GM18520 (cell line): ENCODE measurements around the gene DUSP12.
"Not testable (repeated sequence)": the region's sequence is repeated elsewhere in the genome, so short reads cannot be mapped to it uniquely, and the experiment has no call there.

ENCODE experiments used
- ATAC-seq: cut with Tn5 transposase; IDR thresholded peaks from one replicate; pipeline ENCODE4 v1.9.1; 2021; ENCODE audit not compliant: unreplicated experiment

The DUSP12 gene

DNA sequence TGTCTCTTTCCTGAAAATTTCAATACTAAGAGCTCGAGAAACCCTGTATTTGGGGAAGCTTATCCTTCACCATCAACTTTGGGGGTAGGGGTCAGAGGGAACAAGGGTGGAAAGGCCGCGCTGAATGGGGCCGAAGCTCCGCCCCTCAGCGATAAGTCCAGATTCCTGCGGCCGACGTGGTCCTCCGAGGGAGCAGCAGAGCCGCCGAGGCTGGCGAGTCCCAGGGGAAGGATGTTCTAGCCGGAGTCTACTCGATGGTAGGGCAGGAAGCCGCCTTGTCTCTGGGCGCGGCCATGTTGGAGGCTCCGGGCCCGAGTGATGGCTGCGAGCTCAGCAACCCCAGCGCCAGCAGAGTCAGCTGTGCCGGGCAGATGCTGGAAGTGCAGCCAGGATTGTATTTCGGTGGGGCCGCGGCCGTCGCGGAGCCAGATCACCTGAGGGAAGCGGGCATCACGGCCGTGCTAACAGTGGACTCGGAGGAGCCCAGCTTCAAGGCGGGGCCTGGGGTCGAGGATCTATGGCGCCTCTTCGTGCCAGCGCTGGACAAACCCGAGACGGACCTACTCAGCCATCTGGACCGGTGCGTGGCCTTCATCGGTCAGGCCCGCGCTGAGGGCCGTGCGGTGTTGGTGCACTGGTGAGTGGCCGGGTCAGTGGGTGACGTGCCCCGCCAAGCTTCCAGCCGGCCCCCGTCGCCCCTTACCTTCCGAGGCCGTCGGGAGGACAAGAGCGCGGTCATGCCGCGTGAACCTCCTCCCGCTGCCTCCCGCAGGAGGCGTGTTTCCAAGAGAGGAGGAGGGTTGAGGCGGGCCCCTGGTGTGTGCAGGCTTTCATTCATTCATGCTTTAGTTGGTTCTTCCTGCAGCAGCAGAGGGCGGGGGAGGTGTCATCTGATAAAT, at the start of gene DUSP12:
DUSP12 (plus strand) TSS at position 278 of the 899 bp plus-strand sequence; CDS start at position 294, 16 bp downstream.
- ATAC-seq: peak; percentile 93

DNA sequence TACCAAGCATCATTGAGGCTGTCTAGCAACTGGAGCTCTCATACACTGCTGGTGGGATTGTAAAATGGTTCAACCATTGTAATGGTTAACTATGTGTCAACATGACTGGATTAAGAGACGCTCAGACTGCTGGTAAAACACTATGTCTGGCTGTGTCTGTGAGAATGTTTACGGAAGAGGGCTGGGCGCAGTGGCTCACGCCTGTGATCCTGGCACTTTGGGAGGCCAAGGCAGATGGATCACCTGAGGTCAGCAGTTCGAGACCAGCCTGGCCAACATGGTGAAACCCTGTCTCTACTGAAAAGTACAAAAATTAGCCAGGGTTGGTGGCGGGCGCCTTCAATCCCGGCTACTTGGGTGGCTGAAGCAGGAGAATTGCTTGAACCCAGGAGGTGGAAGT, 47.3 kb upstream of the DUSP12 start:
- no peak for ATAC-seq

DNA sequence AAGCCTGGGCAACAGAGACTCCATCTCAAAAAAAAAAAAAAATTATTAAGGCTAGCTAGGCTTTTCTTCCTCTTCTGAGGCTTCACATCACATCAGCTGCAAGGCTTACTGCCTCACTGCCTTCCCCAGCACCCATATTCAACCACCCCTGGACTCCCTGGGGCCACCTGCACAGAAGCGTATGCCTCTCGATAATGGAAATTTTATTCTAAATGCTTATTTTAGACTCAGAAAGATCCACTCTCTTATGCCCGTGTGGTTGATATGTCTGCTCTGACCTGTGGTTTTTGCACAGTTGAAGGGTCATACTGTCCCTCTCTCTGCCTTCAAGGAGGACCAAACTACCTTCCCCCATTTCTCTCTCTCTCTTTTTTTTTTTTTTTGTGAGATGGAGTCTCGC, 44.0 kb upstream of the DUSP12 start:
- ATAC-seq: no peak

GRCh38 chr1:161706113-161706481, 43.5 kb upstream of the DUSP12 start:
- ATAC-seq: peak; percentile 3

DNA sequence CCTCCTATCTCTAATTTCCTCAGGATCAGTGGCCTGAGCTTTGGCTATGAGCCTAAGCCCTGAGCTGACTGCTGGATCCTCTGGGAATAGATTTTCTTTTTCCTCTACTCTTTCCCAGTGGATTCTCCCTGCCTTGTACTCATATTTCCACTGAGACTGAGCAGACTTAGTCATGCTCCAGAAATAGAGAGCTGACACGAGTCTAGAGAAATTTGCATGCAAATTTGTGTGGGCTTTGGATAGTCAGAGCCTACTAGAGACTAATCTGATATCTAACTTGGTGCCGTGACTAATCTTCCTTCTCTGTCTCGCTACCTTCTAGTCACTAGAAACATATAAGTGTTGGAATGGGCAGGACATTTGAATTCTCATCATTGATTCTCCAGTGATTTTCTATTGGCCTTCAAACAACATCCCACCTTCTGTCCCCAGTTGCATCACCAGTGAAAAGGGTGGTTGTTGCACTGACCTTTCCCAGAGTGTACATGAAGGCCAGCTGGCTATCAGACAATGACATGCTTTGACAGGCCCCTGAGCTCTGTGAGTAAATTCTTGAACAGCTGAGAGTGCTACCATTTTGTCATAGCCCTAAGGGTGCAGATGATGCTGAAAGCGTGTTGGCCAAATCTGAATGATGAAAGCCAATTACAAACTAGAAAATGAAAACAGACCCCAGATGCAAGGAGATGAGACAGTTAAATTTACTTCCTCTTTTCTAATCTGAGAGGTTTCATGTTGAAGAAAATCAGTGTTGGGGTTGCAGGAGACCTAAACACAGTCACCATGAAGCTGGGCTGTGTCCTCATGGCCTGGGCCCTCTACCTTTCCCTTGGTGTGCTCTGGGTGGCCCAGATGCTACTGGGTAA, 42.9 kb upstream of the DUSP12 start, which contains the start of gene FCRLA:
FCRLA (plus strand) TSS at position 748 of the 866 bp plus-strand sequence; CDS start at position 784, 36 bp downstream.
- ATAC-seq: peak; percentile 59

DNA sequence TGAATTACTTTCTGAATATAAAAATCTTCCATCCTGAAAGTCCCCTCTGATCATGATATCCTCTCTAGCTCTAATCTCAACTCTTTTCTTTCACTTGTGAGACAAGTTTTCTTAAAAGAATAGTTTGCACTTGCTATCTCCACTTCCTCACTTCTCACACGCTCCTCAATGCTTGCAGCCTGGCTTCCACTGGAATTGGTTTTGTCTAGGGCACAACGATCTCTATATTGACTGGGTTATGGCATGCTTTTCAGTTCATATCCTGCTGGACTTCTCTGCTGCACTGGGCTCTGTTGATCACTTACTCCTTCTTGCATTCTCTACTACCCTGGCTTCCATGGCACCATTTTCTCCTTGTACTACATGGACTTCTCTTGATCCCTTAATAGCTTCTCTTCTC, 42.1 kb upstream of the DUSP12 start:
- no peak for ATAC-seq

GRCh38 chr1:161709373-161709772, 40.2 kb upstream of the DUSP12 start:
- no peak for ATAC-seq

- no peak for ATAC-seq
Measured at GRCh38 chr1:161710560-161710959, 39.0 kb upstream of the DUSP12 start.

DNA sequence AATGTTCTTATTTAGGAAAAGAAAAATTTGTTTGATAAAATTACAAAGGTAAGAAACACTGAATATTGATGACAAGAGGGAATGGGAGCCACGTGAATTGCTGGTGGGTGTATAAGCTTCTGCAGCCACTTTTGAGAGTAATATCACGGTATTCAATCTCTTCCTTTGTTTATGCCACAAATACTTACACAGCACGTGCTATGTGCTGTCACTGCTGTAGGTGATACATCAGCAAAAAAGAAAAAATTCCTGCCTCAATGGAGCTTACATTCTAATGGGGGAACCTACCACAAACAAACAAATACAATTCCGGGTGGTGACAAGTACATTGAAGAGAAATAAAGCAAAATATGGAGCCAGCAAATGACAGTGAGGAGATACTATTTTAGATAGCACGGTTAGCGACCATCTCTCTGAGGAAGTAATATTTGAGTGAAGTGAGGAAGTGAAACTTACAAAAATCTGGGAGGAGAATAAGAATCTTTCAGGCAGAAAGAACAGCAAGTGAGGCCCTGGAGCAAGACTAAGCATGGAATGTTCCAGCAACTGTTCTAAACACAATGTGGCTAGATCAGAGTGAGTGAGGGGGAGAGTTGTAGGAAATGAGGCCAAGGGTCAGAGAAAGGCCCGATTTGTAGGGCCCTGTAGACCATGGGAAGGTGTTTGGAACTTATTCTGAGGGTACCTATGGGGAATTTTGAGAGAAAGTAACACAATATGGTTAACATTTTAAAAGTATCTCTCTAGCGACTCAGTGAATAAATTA, 30.8 kb upstream of the DUSP12 start:
- ATAC-seq: no peak

GRCh38 chr1:161719325-161719611, 30.3 kb upstream of the DUSP12 start:
- no peak for ATAC-seq

- ATAC-seq: no peak
Measured at GRCh38 chr1:161720422-161720821, 29.2 kb upstream of the DUSP12 start.

DNA sequence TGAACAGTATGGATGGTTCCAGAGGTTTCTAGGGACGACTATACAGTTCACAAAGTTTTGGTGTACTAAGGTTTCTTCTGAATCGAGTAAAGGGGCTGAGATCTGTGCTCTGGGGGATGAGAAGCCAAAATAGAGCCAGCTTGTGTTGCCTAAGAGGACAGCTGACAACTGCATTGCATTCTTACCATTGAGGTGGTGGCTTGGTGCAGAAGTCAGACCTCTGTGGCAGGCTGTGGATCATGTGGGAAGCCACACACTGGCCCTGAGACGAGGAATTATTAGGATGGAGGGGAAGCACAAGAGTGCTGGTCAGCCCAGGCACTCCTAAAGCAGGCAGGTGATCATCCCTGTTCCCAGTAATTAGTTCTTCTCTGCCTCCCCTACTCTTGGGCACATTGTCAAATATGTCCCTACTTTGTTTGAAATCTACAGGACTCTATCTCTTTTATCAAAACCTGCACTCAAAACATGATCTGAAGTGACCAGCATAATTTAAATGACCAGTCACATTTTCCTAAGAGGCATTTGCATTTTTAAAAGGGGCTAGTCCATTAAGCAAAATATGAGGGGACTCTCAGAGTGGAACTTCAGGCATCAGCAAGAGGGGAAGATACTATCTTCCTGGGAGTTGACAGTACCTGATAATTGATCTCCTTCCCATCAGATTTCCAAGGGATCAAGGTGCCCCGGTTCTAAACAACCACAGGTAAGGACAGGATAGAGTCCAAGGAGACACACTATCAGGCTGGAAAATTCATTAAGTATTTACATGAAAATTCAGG, 28.4 kb upstream of the DUSP12 start, which contains the start of gene FCRLB:
FCRLB (plus strand) TSS at position 589 of the 782 bp plus-strand sequence. CDS start 1,129 bp downstream, outside the sequence.
- no peak for ATAC-seq

DNA sequence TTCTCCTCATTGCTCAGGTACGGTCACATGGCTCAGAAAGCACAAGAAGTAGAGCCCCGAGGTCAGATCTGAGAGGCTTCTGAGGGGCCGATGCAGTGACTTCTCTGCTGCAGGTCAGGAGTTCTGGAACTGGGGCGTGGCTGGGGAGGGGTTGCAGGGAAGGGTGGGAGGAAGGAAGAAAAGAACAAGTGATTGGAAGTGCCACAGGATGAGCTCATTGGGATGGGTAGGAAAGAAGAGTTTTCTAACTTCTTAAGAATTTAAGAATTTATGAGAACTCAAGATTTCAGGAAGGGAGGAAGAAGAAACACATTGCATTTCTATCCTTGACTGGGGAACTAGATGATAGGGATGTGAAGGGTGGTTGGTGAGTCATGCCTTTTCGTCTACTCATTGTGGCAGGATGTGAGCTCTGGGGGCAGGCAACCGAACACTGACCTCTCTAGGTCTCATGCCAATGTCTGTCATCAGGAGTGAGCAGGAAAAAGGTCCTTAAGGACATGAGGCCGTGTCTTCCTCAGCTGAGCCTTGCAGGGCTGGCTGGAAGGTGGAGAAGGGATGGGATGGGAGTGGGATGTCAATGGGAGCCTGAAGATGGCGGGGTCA, 27.7 kb upstream of the DUSP12 start:
- no peak for ATAC-seq

- no peak for ATAC-seq
Measured at GRCh38 chr1:161722406-161722805, 27.2 kb upstream of the DUSP12 start.

DNA sequence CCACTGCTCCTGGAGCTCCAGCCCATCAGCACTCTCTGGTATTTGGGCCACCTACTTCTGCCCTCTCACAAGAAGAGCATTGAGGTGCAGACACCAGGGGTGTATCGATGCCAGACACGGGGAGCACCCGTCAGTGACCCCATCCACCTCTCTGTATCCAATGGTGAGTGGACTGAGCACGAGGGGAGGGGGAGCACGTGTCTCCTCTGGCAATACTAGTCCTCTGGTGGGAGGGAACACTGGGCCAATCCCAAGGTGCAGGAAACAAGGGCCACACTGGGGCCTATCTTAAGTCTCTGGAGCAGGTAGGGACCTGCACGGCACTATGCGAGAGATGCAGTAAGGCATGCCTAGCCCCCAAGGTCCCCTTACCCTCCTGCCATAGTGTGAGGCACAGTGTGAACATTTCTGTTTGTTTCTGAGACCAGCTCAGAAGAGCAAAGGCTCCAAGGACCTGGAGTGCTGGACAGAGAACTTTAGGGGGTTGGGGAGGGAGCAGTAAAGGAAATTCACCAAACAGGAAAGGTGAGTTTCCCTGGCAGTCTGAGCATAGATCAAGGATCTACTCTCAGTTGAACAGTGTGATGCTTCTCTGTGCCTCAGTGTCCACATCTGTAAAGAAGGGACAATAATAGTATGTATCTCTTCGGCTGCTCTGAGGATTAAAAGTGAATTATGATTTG, 26.0 kb upstream of the DUSP12 start:
- no peak for ATAC-seq

DNA sequence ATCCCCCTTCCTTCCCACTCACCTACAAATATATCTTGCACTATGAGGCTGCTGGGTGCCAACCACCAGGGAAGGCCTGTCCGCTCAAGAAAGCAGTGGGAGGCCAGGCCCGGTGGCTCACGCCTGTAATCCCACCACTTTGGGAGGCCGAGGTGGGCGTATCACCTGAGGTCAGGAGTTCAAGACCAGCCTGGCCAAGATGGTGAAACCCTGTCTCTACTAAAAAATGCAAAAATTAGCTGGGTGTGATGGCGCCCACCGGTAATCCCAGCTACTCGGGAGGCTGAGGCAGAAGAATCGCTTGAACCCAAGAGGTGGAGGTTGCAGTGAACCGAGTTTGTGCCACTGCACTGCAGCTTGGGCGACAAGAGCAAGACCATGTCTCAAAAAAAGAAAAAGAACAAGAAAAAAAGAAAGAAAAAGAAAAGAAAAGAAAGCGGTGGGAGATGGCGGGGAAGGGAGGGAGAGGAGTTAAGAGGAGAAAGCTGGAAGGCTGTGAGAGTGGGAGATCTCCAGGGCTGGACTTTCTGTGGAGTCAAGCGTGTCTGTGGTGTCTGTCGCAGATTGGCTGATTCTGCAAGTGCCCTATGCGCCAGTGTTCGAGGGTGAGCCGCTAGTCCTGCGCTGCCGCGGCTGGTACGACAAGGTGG, 24.2 kb upstream of the DUSP12 start:
- ATAC-seq: not testable (repeated sequence)

DNA sequence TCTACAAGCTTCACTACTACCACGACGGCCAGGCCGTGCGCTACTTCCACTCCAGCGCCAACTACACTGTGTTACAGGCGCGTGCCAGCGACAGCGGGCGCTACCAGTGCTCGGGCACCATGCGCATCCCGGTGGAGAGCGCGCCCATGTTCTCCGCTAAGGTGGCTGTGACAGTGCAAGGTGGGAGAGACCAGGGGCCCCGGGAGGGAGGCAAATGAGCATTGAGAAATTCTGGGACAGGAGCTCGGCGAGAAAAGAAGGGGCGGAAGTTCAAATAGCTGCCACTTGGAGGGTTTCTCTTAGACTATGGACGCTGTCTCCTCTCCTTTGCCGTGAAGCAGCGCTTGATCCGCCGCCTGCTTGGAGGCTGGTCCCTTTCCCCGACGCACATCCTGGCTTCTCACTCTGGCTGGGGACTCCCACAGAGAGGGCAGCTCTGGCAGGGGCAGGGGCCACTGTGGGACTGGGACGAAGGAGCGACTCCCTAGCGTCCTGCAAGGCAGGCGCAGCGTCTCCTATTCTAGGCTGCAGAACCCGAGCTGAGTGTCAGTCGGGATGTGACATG, 23.6 kb upstream of the DUSP12 start:
- no peak for ATAC-seq

DNA sequence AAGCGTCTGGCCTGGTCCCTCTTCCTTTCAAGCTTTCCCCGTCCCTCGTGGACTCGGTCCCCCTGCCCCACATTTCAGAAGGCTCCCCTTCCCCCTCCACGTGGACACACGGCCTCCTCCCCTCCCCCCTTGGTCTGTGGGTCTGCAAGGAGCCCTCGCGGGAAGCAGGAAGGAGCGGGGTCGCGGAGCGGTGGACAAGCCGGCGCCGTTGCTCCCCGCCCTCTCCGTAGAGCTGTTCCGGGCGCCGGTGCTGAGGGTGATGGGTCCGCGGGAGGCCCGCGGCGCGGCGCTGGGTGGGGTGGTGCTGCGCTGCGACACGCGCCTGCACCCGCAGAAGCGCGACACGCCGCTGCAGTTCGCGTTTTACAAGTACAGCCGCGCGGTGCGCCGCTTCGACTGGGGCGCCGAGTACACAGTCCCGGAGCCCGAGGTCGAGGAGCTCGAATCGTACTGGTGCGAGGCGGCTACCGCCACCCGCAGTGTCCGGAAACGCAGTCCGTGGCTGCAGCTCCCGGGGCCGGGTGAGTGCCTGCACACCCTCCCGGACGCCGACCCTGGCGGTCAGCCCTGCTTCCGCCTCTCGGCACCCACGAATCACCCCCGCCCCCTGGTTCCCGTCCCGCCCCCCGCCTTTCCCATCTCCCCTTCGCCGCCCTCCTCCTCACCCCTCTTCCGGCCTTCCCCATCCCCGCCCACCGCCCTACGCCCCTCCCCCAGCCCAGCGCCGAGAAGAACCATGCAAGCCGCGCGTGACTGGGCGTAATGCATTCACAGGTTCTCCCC, 22.9 kb upstream of the DUSP12 start:
- ATAC-seq: peak; percentile 37
